Ascending aorta (tissue), 2 donors: ENCODE data around the gene CCDC122. TPM values are rescaled to one million over a fixed set of nuclear protein-coding genes. Genes with fewer than 3 reads are reported as not detected.
A peak's percentile ranks its signal among the peaks of the same experiment; 100 is the strongest.

Experiments used
- DNase-seq, 2 donors: peaks; one replicate each; pipeline ENCODE4 v3.0.0-alpha.2; 2019; ENCODE audit warnings: low spot score in 2 of 2
- H3K27ac ChIP-seq, 2 donors: fragments of 200-600 bp; sonication (generic); one replicate each; pipeline ENCODE4 v1.5.1; 2016 to 2017; ENCODE audit warnings: mild to moderate bottlenecking in 1 of 2
- H3K27me3 ChIP-seq: fragments of 200-600 bp; sonication (generic); one replicate; pipeline ENCODE4 v1.5.1; 2017
- H3K36me3 ChIP-seq, 2 donors: fragments of 200-600 bp; sonication (generic); one replicate each; pipeline ENCODE4 v1.5.1; 2016
- H3K4me1 ChIP-seq, 2 donors: fragments of 200-600 bp; sonication (generic); one replicate each; pipeline ENCODE4 v1.5.1; 2016 to 2017; ENCODE audit warnings: mild to moderate bottlenecking in 1 of 2
- H3K4me3 ChIP-seq, 2 donors: fragments of 200-600 bp; sonication (generic); one replicate each; pipeline ENCODE4 v1.5.1; 2016 to 2017; ENCODE audit warnings: mild to moderate bottlenecking in 1 of 2
- H3K9me3 ChIP-seq, 2 donors: fragments of 200-600 bp; sonication (generic); one replicate each; pipeline ENCODE4 v1.5.1; 2016
- intact Hi-C: fragments of 100-400 bp; cut with DNase I; formaldehyde crosslinking; loops from one replicate; pipeline ENCODE4 v1.15.1; 2023
- total RNA-seq: library from RNA; depleted of rRNA; stranded (reverse); fragments of >200 nt; gene quantifications from one replicate; pipeline ENCODE4 v1.1.0, GENCODE V29; 2016
- TF ChIP-seq, protein P1 (sequence below), 3 experiments: fragments of 200-600 bp in 2 of 3; fragments of 450-650 bp in 1 of 3; sonication (generic) in 2 of 3; IDR thresholded peaks; one replicate each; pipeline ENCODE4 v1.5.1; 2016 to 2019; ENCODE audit warnings: antibody characterized with exemption in 3 of 3, mild to moderate bottlenecking in 1 of 3, moderate library complexity in 1 of 3

The CCDC122 gene
- total RNA-seq, 1 donor from 2014 or later, result 0.64 TPM

DNA sequence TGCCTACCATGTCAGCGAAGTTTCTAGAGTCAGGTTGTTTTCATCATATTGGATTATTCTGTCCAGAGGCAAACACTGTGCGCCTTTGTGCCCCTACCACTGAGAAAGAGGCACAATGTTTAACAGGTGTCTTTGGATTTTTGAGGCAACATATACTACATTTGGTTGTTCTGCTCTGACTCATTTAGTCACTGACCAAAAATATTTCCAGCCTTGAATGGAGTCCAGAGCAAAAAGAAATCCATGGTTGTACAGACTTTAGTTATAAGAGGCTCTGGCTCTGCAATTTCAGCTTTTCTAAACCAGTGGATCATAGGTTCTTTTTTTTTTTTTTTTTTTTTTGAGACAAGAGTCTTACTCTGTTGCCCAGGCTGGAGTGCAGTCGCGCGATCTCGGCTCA is 35.9 kb upstream of the CCDC122 start:
- Histone ChIP-seq H3K27ac (no peak overlapping the region), H3K4me3 (no peak overlapping the region), H3K4me1 (no peaks in the 10 kb centered on the region), H3K36me3 (no peaks in the 10 kb centered on the region), H3K9me3 (no peaks in the 10 kb centered on the region), H3K27me3 (no peaks in the 10 kb centered on the region)
- TF ChIP-seq, protein P1, sequence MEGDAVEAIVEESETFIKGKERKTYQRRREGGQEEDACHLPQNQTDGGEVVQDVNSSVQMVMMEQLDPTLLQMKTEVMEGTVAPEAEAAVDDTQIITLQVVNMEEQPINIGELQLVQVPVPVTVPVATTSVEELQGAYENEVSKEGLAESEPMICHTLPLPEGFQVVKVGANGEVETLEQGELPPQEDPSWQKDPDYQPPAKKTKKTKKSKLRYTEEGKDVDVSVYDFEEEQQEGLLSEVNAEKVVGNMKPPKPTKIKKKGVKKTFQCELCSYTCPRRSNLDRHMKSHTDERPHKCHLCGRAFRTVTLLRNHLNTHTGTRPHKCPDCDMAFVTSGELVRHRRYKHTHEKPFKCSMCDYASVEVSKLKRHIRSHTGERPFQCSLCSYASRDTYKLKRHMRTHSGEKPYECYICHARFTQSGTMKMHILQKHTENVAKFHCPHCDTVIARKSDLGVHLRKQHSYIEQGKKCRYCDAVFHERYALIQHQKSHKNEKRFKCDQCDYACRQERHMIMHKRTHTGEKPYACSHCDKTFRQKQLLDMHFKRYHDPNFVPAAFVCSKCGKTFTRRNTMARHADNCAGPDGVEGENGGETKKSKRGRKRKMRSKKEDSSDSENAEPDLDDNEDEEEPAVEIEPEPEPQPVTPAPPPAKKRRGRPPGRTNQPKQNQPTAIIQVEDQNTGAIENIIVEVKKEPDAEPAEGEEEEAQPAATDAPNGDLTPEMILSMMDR (IDR thresholded peaks at IDR 0.05), result no peak
- intact Hi-C loops, result no loop called here
- no peak for DNase-seq

DNA sequence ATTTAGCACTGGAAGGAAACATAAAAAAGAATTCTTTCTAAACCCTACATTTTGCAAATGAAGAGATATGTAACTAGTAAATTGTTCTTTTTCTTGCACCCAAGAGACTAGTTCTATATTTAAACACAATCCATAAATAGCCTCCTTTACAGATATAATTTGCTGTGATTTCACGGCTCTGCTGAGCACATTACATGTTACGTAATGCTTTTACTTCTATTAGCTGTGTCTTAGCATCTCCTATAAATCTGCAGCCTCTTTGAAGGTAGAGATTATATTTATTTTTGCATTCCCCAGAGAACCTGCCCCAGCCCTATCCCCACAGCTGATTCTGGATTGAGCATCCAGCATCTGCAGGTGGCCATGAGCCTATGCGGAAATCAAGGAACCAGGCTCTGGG is 32.3 kb upstream of the CCDC122 start:
- no peaks in the 10 kb centered on the region for H3K27me3 ChIP-seq
- H3K36me3 ChIP-seq, result no peaks in the 10 kb centered on the region
- no peaks in the 10 kb centered on the region for H3K9me3 ChIP-seq
- H3K27ac ChIP-seq, result no peak overlapping the region
- H3K4me3 ChIP-seq, result no peak overlapping the region
- intact Hi-C loops, result no loop called here
- TF ChIP-seq, protein P1 (IDR thresholded peaks at IDR 0.05), result no peak
- H3K4me1 ChIP-seq, result no peaks in the 10 kb centered on the region
- DNase-seq, result no peak

DNA sequence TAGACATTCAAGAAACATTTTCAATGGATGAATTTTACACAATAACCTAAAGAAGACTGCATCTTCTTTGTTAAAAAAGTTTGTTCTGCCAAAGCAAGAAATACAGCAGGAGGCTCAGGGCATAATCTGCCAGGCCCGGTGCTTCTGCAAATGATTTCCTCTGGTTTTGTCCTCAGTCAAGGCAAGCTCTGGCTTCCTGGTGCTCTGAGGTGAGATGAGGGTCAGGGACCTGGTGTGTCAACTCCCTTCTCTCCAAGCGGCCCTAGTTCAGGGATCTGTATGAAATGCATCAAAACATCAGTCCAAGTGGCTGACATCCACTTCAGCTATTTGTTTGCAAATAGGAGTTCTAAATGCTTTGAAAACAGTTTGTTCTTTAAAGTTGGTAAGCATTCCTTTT is 31.7 kb upstream of the CCDC122 start:
- Histone ChIP-seq H3K4me1 (no peaks in the 10 kb centered on the region), H3K9me3 (no peaks in the 10 kb centered on the region), H3K36me3 (no peaks in the 10 kb centered on the region), H3K27me3 (no peaks in the 10 kb centered on the region), H3K4me3 (no peak overlapping the region), H3K27ac (no peak overlapping the region)
- no peak for DNase-seq
- TF ChIP-seq, protein P1 (IDR thresholded peaks at IDR 0.05), result no peak
- intact Hi-C loops, result no loop called here

GRCh38 chr13:43910856-43911255 is 31.3 kb upstream of the CCDC122 start:
- intact Hi-C loops, result no loop called here
- no peaks in the 10 kb centered on the region for H3K27me3 ChIP-seq
- no peak overlapping the region for H3K27ac ChIP-seq
- TF ChIP-seq, protein P1 (IDR thresholded peaks at IDR 0.05), result no peak
- no peaks in the 10 kb centered on the region for H3K9me3 ChIP-seq
- no peak overlapping the region for H3K4me3 ChIP-seq
- no peak for DNase-seq
- H3K36me3 ChIP-seq, result no peaks in the 10 kb centered on the region
- H3K4me1 ChIP-seq, result no peaks in the 10 kb centered on the region

DNA sequence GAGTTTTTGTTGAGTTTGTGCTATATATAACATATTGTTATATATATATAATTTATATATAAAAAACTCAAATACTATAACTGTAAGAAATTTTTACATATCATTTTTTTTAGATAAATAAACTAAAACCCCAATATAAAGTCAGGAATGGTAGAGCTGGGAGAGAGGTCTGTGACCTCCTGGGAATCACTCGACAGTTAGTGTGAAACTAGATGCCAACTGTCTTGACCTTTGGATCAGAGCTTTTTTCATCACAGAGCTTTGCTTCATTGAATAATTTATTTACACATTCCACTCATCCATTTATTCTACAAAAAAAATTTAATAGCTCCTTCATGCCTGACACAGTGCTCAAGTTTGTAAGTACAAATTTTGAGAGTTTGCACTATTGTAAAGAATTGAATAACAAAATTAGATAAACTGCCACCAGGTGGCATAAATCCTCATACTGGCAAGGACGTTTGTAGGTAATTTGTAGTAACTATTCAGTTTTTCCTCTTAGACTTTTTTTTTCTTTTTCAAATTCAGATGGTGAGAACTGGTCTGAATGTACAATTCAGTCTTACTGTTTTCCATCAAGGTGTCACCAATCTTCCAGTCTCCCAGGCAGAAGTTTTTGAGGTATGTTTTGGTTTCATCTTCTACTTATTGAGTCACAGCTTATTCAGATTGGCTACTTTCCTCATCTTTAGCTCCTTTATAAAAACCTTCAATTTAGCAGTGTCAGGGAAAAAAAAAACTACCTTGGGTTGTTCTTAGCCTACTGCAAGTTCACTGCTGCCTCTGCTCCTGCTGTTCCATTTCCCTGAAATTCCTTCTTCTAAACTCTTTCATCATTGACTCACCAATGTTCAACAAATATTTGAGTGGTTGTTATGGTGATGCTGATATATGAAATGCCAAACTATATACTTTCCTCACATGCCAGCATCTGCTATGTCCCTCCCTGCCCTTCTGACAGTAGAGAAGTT is 28.9 kb upstream of the CCDC122 start:
- H3K4me1 ChIP-seq, result no peaks in the 10 kb centered on the region
- TF ChIP-seq, protein P1 (IDR thresholded peaks at IDR 0.05), result peak; percentile 38 to 54 (median 53)

More for the DNA sequence above, 28.9 kb upstream of the CCDC122 start:
- no peaks in the 10 kb centered on the region for H3K9me3 ChIP-seq
- H3K36me3 ChIP-seq, result no peaks in the 10 kb centered on the region
- H3K27me3 ChIP-seq, result no peaks in the 10 kb centered on the region
- no peak overlapping the region for H3K27ac ChIP-seq
- no peak overlapping the region for H3K4me3 ChIP-seq
- intact Hi-C loops, result loop anchor here (2.0 to 10.0 kb wide), 5 partner anchors 140 to 1064 kb away; no protein-coding TSS in a partner anchor
- no peak for DNase-seq
